Right lung (tissue), 10 donors: ENCODE data around the gene PRLH. TPM values are rescaled to one million over a fixed set of nuclear protein-coding genes. Genes with fewer than 3 reads are reported as not detected.

Experiments used
- DNase-seq, 2 donors: peaks; one replicate each; pipeline ENCODE4 v3.0.0-alpha.2; 2013
- long read RNA-seq, 8 donors: transcript quantifications; one replicate each; lab custom pipeline, GENCODE V29; 2026
- polyA plus RNA-seq, 5 donors: library from polyadenylated mRNA; unstranded; fragments of 120-200 nt; gene quantifications; one replicate each; pipeline versions ENCODE4 v1.2.1 to v1.2.3, GENCODE V29; 2013; ENCODE audit warnings: inconsistent platforms in 1 of 5, low replicate concordance in 1 of 5; ENCODE audit not compliant: insufficient read length in 5 of 5, insufficient read depth in 1 of 5

PRLH gene, protein sequence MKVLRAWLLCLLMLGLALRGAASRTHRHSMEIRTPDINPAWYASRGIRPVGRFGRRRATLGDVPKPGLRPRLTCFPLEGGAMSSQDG
- not detected for polyA plus RNA-seq
- long read RNA-seq, donor 1: 0 reads
- long read RNA-seq, donor 2: 0 reads
- long read RNA-seq, donor 3: 0 reads
- long read RNA-seq, donor 4: 0 reads
- long read RNA-seq, donor 5: 0 reads
- long read RNA-seq, donor 6: 0 reads
- long read RNA-seq, donor 7: 0 reads
- long read RNA-seq, donor 8: 0 reads

DNA sequence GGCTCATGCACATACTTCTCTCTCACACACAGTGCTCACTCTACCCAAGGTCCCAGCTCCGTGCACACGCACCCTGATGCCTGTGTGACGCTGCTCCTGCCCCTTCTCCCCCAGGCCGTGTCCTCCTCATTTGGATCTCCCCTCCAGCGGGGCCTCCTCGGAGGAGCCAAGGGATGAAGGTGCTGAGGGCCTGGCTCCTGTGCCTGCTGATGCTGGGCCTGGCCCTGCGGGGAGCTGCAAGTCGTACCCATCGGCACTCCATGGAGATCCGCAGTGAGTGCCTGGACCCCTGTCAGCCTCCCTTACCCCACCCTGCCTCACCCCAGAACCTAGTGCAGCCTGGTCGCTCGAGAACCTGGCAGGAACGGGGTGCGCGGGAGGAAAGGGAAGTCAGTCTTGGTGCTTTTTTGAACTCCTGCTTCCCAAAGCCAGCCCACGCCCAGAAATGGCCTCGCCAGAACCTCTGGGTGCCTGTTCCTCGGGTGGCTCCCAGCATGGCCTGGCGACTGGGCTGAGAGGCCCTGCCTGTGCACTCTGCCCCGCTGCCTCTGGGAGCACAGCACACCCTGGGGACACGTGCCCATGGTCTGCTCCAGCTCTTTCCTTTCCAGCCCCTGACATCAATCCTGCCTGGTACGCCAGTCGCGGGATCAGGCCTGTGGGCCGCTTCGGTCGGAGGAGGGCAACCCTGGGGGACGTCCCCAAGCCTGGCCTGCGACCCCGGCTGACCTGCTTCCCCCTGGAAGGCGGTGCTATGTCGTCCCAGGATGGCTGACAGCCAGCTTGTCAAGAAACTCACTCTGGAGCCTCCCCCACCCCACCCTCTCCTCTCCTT, at the start of gene PRLH:
Gene PRLH, plus strand, starts transcription at position 174 of the 835 bp plus-strand sequence. Its CDS starts 0 bp downstream, at position 174.
- DNase-seq: no peak

DNA sequence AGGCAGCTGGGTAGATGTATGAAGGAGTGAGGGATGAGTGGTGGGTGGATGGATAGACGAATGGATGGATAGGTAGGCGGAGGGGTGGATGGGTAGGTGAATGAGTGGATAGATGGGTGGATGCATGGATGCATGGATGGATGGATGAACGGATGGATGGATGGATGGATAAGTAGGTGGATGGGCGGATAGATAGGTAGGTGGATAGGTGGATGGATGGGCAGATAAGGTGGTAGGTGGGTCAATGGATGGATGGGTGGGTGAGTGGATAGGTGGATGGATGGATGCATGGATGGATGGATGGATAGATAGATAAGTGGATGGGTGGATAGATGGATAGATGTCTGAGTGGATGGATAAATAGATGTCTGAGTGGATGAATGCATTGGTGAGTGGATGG, 49.2 kb upstream of the PRLH start:
- DNase-seq: no peak

DNA sequence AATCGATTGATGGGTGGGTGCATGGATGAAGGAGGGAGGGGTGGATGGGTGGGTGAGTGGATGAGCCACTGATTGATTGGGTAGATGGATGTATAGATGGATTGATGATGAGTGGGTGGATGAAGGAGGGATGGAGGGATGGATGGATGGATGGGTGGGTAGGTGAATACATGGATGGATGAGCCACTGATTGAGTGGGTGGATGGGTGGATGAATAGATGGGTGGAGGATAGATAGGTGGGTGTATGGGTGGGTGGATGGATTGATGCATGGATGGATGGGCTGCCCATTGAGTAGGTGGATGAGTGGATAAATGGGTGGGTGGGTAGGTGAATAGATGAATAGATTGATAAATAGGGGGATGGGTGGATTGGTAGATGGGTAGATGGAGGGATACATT, 48.4 kb upstream of the PRLH start:
- no peak for DNase-seq

- no peak for DNase-seq
Measured at GRCh38 chr2:237519506-237520245, 46.7 kb upstream of the PRLH start.

GRCh38 chr2:237520290-237520689, 46.1 kb upstream of the PRLH start:
- DNase-seq: no peak

- DNase-seq: no peak
Measured at GRCh38 chr2:237524631-237525030, 41.7 kb upstream of the PRLH start.

GRCh38 chr2:237525559-237526157, 40.7 kb upstream of the PRLH start:
- no peak for DNase-seq

GRCh38 chr2:237527233-237527632, 39.1 kb upstream of the PRLH start:
- no peak for DNase-seq

- no peak for DNase-seq
Measured at GRCh38 chr2:237527766-237528165, 38.6 kb upstream of the PRLH start.

DNA sequence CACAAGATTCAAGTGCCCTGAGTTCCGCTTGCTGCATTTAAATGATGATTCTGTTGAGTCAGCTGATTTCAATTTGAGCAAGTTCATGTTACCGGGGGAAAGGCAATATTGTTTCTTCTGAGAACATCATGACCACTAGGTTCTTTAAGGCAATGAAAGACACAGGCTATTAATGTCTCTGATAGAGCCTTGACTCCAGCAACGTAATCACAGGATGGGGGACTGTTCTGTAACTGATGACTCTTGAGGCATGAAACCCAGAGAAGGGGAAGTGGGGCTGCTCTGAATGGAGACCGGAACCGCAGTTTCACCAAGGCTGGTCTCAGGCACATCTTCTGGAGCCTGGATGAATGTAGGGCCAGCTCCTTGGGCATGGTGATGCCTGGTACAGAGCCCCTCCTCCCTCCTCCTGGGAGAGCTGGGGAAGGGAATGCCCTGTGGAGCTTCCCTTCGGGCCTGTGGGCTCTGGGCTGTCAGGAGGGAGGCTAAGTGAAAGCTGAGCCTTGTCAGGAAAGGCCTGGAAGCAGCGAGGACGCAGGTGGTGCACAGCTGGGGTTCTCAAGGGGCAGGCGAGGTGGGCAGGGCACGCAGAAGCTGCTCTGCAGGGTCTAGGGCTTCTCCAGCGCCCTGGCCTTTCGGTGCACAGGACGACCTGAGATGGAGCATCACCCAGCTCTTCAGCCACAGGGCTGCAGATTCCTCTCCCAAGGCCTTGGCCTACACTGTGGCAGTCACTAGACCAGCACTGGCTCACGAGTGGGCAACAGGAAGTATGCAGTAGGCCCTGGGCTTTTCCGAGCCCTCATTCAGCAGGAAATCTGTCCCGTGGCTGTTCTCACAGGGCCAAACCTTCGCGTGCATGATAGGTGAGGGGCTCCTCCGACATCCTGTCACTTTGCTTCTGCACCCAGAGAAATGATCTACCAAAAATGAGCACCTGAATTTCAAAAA, 36.6 kb upstream of the PRLH start:
- no peak for DNase-seq

GRCh38 chr2:237530472-237531433, 35.6 kb upstream of the PRLH start:
- no peak for DNase-seq

GRCh38 chr2:237532160-237532559, 34.2 kb upstream of the PRLH start:
- DNase-seq: no peak

- DNase-seq: no peak
Measured at GRCh38 chr2:237533668-237534161, 32.7 kb upstream of the PRLH start.

- no peak for DNase-seq
Measured at GRCh38 chr2:237534380-237534779, 32.0 kb upstream of the PRLH start.

GRCh38 chr2:237535385-237536082, 30.8 kb upstream of the PRLH start:
- DNase-seq: no peak

GRCh38 chr2:237536083-237536415, 30.3 kb upstream of the PRLH start:
- no peak for DNase-seq

GRCh38 chr2:237536617-237537016, 29.8 kb upstream of the PRLH start:
- no peak for DNase-seq

GRCh38 chr2:237538001-237538720, 28.2 kb upstream of the PRLH start:
- no peak for DNase-seq
